Hepatocyte (in vitro differentiated cells): Measurements from ENCODE around the gene FYN. TPM values are rescaled to one million over a fixed set of nuclear protein-coding genes. Genes with fewer than 3 reads are reported as not detected.
A peak's percentile ranks its signal among the peaks of the same experiment; 100 is the strongest.

Source experiments
- DNase-seq: peaks from one replicate; pipeline ENCODE4 v3.0.0-alpha.2; 2016; ENCODE audit warnings: low spot score
- H2AFZ ChIP-seq: fragments of 200-600 bp; sonication (generic); 2 replicates; pipeline ENCODE4 v1.6.0; 2016; ENCODE audit warnings: antibody characterized with exemption, mild to moderate bottlenecking
- H3K27ac ChIP-seq: fragments of 200-600 bp; sonication (generic); 2 replicates; pipeline ENCODE4 v1.5.1; 2016; ENCODE audit warnings: mild to moderate bottlenecking
- H3K27me3 ChIP-seq: fragments of 200-600 bp; sonication (generic); 2 replicates; pipeline ENCODE4 v1.6.1; 2016
- H3K36me3 ChIP-seq: fragments of 200-600 bp; sonication (generic); replicated peaks from 2 replicates; pipeline ENCODE4 v1.5.1; 2016; ENCODE audit warnings: low read depth; ENCODE audit not compliant: insufficient read depth
- H3K4me1 ChIP-seq: fragments of 200-600 bp; sonication (generic); 2 replicates; pipeline ENCODE4 v1.5.1; 2016; ENCODE audit warnings: mild to moderate bottlenecking, moderate library complexity; ENCODE audit not compliant: insufficient read depth
- H3K4me2 ChIP-seq: fragments of 200-600 bp; sonication (generic); 2 replicates; pipeline ENCODE4 v1.6.0; 2016
- H3K4me3 ChIP-seq: fragments of 200-600 bp; sonication (generic); 2 replicates; pipeline ENCODE4 v1.5.1; 2016; ENCODE audit warnings: mild to moderate bottlenecking
- H3K79me2 ChIP-seq: fragments of 200-600 bp; sonication (generic); 2 replicates; pipeline ENCODE4 v1.6.0; 2017; ENCODE audit warnings: mild to moderate bottlenecking
- H3K9me2 ChIP-seq: fragments of 200-600 bp; sonication (generic); replicated peaks from 2 replicates; pipeline ENCODE4 v1.6.0; 2017; ENCODE audit warnings: mild to moderate bottlenecking; ENCODE audit not compliant: insufficient read depth
- H3K9me3 ChIP-seq: fragments of 200-600 bp; sonication (generic); 2 replicates; pipeline ENCODE4 v1.5.1; 2016; ENCODE audit warnings: low read depth, mild to moderate bottlenecking
- H4K20me1 ChIP-seq: fragments of 200-600 bp; sonication (generic); 2 replicates; pipeline ENCODE4 v1.6.0; 2016; ENCODE audit warnings: mild to moderate bottlenecking; ENCODE audit not compliant: insufficient read depth, poor library complexity, severe bottlenecking
- CTCF ChIP-seq: fragments of 200-600 bp; sonication (generic); IDR thresholded peaks from 2 replicates; pipeline ENCODE4 v1.5.1; 2016; ENCODE audit warnings: antibody characterized with exemption, mild to moderate bottlenecking; ENCODE audit not compliant: poor library complexity
- EZH2 ChIP-seq: fragments of 200-600 bp; sonication (generic); IDR thresholded peaks from 2 replicates; pipeline ENCODE4 v1.6.1; 2016; ENCODE audit warnings: antibody characterized with exemption, mild to moderate bottlenecking, borderline replicate concordance
- EZH2phosphoT487 ChIP-seq: fragments of 200-600 bp; sonication (generic); IDR thresholded peaks from one replicate; pipeline ENCODE4 v1.6.1; 2018; ENCODE audit warnings: antibody characterized with exemption, mild to moderate bottlenecking, low read depth, moderate library complexity; ENCODE audit not compliant: unreplicated experiment, severe bottlenecking
- WGBS: methylation state at CpG from one replicate; pipeline ENCODE4 v1.1.6; 2016; ENCODE audit warnings: low lambda C conversion rate; ENCODE audit errors: missing lambda C conversion rate; 5-methylcytosine and 5-hydroxymethylcytosine counted together
- polyA plus RNA-seq: library from polyadenylated mRNA; unstranded; fragments of >200 nt; fragmentation: Nextera tagmentation; extraction: Ambion mirVana; gene quantifications from 2 replicates; pipeline ENCODE4 v1.2.1, GENCODE V29; 2016
- total RNA-seq: library from RNA; depleted of rRNA; stranded (reverse); fragments of >200 nt; gene quantifications from 2 replicates; pipeline ENCODE4 v1.2.3, GENCODE V29; 2014

Gene FYN
- total and polyA plus RNA-seq, 2 experiments from 2014 or later = 40.0 to 70.1 TPM

- H3K27me3 ChIP-seq = no peaks in the 10 kb centered on the region
- TF ChIP-seq EZH2 (no peak), CTCF (no peak), EZH2phosphoT487 (no peak)
- no peak overlapping the region for H3K4me3 ChIP-seq
- peak overlapping the region; percentile 24 for H3K4me2 ChIP-seq
- H4K20me1 ChIP-seq = no peaks in the 10 kb centered on the region
- no peaks in the 10 kb centered on the region for H3K36me3 ChIP-seq
- H3K79me2 ChIP-seq = peaks cover 35% of the 10 kb centered on the region
- peaks cover 37% of the 10 kb centered on the region for H3K4me1 ChIP-seq
- no peak for DNase-seq
- H3K9me2 ChIP-seq = no peaks in the 10 kb centered on the region
- H3K27ac ChIP-seq = peak overlapping the region; percentile 54
- no peak overlapping the region for H2AFZ ChIP-seq
- no peaks in the 10 kb centered on the region for H3K9me3 ChIP-seq
- 66% methylated on average over 7 of the region's 7 CpGs for WGBS
Measured at GRCh38 chr6:111843347-111844147, 29.7 kb downstream of the FYN start.

DNA sequence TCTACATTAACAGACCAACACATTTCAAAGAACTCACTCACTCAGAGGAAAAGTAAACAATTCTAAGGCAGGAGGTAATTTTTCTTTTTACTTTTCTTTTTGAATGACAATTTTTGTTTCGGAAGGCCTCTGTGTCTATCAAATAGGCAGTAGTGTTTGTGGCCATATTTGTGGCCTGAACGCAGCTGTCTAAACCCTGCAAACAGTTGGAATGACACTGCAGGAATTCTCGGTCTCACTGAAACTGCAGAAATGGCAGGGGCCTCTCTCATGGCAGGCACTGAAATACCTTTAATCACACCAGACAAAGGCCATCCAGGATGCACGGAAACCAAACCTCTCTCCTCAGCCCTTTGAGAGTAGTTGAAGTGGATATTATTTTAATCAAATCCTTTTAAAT, 30.4 kb downstream of the FYN start:
- peak overlapping the region; percentile 54 for H3K27ac ChIP-seq

GRCh38 chr6:111842271-111842822, 30.9 kb downstream of the FYN start:
- peak overlapping the region; percentile 54 for H3K27ac ChIP-seq

More for the DNA sequence above, 30.4 kb downstream of the FYN start:
- peaks cover 28% of the 10 kb centered on the region for H3K79me2 ChIP-seq
- peak; percentile 17 for DNase-seq
- no peaks in the 10 kb centered on the region for H3K36me3 ChIP-seq
- no peaks in the 10 kb centered on the region for H3K9me3 ChIP-seq
- no peaks in the 10 kb centered on the region for H3K9me2 ChIP-seq
- no peaks in the 10 kb centered on the region for H3K27me3 ChIP-seq
- H3K4me1 ChIP-seq = peaks cover 37% of the 10 kb centered on the region
- TF ChIP-seq EZH2phosphoT487 = no peak
- TF ChIP-seq EZH2 = no peak
- no peak for TF ChIP-seq CTCF
- no peaks in the 10 kb centered on the region for H4K20me1 ChIP-seq
- no peak overlapping the region for H2AFZ ChIP-seq
- peak overlapping the region; percentile 24 for H3K4me2 ChIP-seq
- WGBS = 33% methylated on average over 4 of the region's 4 CpGs
- H3K4me3 ChIP-seq = no peak overlapping the region

More at GRCh38 chr6:111842271-111842822, 30.9 kb downstream of the FYN start:
- Histone ChIP-seq H3K27me3 (no peaks in the 10 kb centered on the region), H3K4me1 (peaks cover 37% of the 10 kb centered on the region), H3K4me3 (no peak overlapping the region), H3K36me3 (no peaks in the 10 kb centered on the region), H3K79me2 (peaks cover 24% of the 10 kb centered on the region), H3K4me2 (no peak overlapping the region), H3K9me2 (no peaks in the 10 kb centered on the region), H3K9me3 (no peaks in the 10 kb centered on the region), H4K20me1 (no peaks in the 10 kb centered on the region), H2AFZ (no peak overlapping the region)
- 91% methylated on average over 9 of the region's 9 CpGs for WGBS
- DNase-seq = no peak
- no peak for TF ChIP-seq CTCF
- TF ChIP-seq EZH2 = no peak
- TF ChIP-seq EZH2phosphoT487 = no peak
